Peyer's patch (tissue), 4 donors: ENCODE measurements around the gene OGFRL1. TPM values are rescaled to one million over a fixed set of nuclear protein-coding genes. Genes with fewer than 3 reads are reported as not detected.
"Not testable (repeated sequence)": the region's sequence is repeated elsewhere in the genome, so short reads cannot be mapped to it uniquely, and the experiment has no call there.

ENCODE experiments used
- DNase-seq, 3 donors: peaks; one replicate each; pipeline ENCODE4 v3.0.0-alpha.2; 2017 to 2019
- H3K27ac ChIP-seq, 4 donors: fragments of 200-600 bp; sonication (generic); one replicate each; pipeline ENCODE4 v1.5.1; 2016 to 2019
- H3K27me3 ChIP-seq, 2 donors: fragments of 200-600 bp; sonication (generic); one replicate each; pipeline ENCODE4 v1.5.1; 2019
- H3K36me3 ChIP-seq, 3 donors: fragments of 200-600 bp; sonication (generic); one replicate each; pipeline ENCODE4 v1.5.1; 2016 to 2019
- H3K4me1 ChIP-seq, 4 donors: fragments of 200-600 bp; sonication (generic); one replicate each; pipeline ENCODE4 v1.5.1; 2016 to 2019
- H3K4me3 ChIP-seq, 4 donors: fragments of 200-600 bp; sonication (generic); 1 replicate in 3 of 4; 2 replicates in 1 of 4; pipeline ENCODE4 v1.5.1; 2016 to 2019; ENCODE audit warnings: mild to moderate bottlenecking in 1 of 4
- H3K9me3 ChIP-seq, 4 donors: fragments of 200-600 bp; sonication (generic); one replicate each; pipeline ENCODE4 v1.5.1; 2016 to 2019; ENCODE audit warnings: mild to moderate bottlenecking in 1 of 4
- POLR2A ChIP-seq, 2 donors: fragments of 450-650 bp; IDR thresholded peaks; one replicate each; pipeline ENCODE4 v1.5.1; 2017; ENCODE audit warnings: antibody characterized with exemption in 2 of 2, mild to moderate bottlenecking in 2 of 2, moderate library complexity in 2 of 2
- total RNA-seq, 4 donors: library from RNA; depleted of rRNA; stranded (reverse); fragments of >200 nt; gene quantifications; one replicate each; pipeline ENCODE4 v1.1.0, GENCODE V29; 2016
- TF ChIP-seq, protein P1 (sequence below), 6 experiments: fragments of 450-650 bp in 4 of 6; fragments of 200-600 bp in 2 of 6; sonication (generic) in 1 of 6; IDR thresholded peaks; one replicate each; pipeline ENCODE4 v1.5.1; 2017 to 2019; ENCODE audit warnings: antibody characterized with exemption in 6 of 6, mild to moderate bottlenecking in 3 of 6, moderate library complexity in 1 of 6

OGFRL1 gene
- total RNA-seq, 4 donors from 2014 or later, result 3.0 to 36.3 (median 5.5) TPM

DNA sequence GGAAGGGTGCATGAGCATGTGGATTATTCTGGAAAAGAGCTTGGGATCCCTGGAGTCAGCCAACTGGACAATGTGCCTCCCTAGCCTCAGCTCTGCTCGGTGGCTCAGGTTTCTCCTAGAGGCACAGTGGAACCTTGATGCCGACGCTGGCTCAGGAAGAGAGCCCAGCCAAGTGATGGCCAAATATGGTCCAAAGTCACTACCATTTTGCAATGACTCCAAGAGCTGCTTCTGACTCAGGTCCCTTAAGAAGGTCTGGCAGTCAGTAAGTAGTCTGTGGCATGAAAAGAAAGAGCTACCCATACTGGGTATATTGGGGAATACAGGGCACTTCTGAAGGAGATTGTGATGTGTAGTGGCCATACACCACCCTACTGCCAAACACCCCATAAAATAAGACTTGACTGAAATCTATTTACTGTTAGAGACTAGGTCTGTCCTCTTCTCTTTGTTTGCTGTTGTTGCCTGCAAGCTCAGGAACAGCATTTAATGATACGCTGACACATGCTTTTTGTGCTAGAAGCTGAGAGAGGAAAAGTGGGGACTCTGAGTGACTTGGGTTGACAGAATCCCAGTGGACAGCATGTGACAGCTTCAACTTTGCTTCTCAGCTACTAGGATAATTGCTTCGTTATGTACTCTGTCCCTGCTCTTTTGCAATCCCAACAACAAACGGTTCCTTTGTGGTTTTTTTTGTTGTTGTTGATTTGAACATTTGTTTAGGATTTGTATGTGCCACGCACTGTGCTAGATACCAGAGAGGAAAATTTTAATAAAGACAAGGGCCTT lies 30.3 kb upstream of the OGFRL1 start:
- H3K36me3 ChIP-seq, result no peaks in the 10 kb centered on the region
- H3K27me3 ChIP-seq, result no peaks in the 10 kb centered on the region
- H3K4me3 ChIP-seq, result no peak overlapping the region
- TF ChIP-seq, protein P1, sequence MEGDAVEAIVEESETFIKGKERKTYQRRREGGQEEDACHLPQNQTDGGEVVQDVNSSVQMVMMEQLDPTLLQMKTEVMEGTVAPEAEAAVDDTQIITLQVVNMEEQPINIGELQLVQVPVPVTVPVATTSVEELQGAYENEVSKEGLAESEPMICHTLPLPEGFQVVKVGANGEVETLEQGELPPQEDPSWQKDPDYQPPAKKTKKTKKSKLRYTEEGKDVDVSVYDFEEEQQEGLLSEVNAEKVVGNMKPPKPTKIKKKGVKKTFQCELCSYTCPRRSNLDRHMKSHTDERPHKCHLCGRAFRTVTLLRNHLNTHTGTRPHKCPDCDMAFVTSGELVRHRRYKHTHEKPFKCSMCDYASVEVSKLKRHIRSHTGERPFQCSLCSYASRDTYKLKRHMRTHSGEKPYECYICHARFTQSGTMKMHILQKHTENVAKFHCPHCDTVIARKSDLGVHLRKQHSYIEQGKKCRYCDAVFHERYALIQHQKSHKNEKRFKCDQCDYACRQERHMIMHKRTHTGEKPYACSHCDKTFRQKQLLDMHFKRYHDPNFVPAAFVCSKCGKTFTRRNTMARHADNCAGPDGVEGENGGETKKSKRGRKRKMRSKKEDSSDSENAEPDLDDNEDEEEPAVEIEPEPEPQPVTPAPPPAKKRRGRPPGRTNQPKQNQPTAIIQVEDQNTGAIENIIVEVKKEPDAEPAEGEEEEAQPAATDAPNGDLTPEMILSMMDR (IDR thresholded peaks at IDR 0.05), result no peak
- TF ChIP-seq POLR2A (IDR thresholded peaks at IDR 0.05), result no peak
- H3K27ac ChIP-seq, result no peak overlapping the region
- no peak for DNase-seq
- H3K4me1 ChIP-seq, result no peaks in the 10 kb centered on the region
- no peaks in the 10 kb centered on the region for H3K9me3 ChIP-seq

DNA sequence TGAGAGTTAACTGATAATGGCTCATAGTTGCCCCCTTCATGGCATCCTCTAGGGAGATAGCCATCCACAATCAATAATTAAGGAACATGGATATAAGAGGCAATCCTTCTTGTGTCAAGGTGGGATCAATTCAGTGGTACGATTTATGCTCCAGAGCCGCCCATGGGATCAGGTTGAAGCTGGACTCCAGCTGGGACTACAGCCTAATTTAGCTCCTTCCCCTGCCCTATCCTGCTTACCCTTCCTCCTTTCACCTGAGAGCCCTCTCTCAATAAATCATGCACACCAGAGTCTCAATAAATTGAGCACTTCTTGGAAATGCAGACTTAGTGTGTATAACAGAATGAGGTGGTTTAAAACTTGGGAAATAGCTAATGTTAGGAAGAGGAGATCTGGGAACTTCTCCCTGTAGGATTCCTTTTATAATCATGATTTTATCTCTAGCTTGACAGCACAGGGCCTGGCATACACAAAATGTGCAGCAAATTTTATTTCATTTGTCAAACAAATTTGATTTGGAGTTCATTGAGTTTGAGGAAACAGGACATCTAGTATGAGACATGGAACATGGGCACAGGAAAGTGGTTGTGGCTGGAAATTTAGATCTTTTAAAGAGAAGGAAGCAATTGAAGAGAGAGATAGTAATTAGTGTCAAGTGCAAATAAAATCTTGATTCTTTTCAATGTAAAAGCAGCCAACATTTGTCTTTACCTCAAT lies 28.6 kb upstream of the OGFRL1 start:
- TF ChIP-seq POLR2A (IDR thresholded peaks at IDR 0.05), result no peak
- TF ChIP-seq, protein P1 (IDR thresholded peaks at IDR 0.05), result no peak
- no peak overlapping the region for H3K4me3 ChIP-seq
- DNase-seq, result no peak
- H3K36me3 ChIP-seq, result no peaks in the 10 kb centered on the region
- H3K27me3 ChIP-seq, result no peaks in the 10 kb centered on the region
- no peaks in the 10 kb centered on the region for H3K9me3 ChIP-seq
- no peaks in the 10 kb centered on the region for H3K4me1 ChIP-seq
- no peak overlapping the region for H3K27ac ChIP-seq

DNA sequence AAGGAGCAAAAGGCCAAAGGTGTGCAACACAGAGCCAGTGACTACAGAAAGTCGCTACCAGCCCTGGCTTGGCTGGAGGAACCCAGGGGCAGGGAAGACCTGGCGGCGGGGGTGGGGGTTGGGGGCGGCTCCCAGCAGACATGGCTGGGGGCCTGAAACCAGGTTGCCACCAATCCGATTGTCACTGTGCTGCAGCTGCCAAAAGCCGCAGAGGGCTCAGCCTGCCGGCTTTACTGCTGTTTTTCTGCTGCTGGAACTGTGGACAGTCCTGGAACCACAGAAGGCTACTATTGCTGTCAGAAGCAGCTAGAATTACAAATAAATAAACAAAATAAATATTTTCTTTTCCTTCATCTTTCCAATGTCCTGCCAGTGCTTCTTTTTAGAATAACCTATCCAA lies 25.7 kb upstream of the OGFRL1 start:
- H3K27me3 ChIP-seq, result no peaks in the 10 kb centered on the region
- no peak for DNase-seq
- no peaks in the 10 kb centered on the region for H3K36me3 ChIP-seq
- H3K4me1 ChIP-seq, result no peaks in the 10 kb centered on the region
- no peak overlapping the region for H3K27ac ChIP-seq
- no peak overlapping the region for H3K4me3 ChIP-seq
- no peaks in the 10 kb centered on the region for H3K9me3 ChIP-seq
- no peak for TF ChIP-seq POLR2A (IDR thresholded peaks at IDR 0.05)
- TF ChIP-seq, protein P1 (IDR thresholded peaks at IDR 0.05), result no peak

DNA sequence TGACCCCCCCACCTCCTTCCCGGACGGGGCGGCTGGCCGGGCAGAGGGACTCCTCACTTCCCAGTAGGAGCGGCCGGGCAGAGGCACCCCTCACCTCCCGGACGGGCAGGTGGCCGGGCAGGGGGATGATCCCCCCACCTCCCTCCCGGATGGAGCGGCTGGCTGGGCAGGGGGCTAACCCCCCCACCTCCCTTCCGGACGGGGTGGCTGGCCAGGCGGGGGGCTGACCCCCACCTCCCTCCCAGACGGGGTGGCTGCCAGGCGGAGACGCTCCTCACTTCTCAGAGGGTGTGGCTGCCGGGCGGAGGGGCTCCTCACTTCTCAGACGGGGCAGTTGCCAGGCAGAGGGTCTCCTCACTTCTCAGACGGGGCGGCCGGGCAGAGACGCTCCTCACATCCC lies 22.2 kb upstream of the OGFRL1 start:
- not testable (repeated sequence) for H3K9me3 ChIP-seq, DNase-seq, H3K36me3 ChIP-seq, H3K4me3 ChIP-seq, H3K27ac ChIP-seq, H3K27me3 ChIP-seq, H3K4me1 ChIP-seq

DNA sequence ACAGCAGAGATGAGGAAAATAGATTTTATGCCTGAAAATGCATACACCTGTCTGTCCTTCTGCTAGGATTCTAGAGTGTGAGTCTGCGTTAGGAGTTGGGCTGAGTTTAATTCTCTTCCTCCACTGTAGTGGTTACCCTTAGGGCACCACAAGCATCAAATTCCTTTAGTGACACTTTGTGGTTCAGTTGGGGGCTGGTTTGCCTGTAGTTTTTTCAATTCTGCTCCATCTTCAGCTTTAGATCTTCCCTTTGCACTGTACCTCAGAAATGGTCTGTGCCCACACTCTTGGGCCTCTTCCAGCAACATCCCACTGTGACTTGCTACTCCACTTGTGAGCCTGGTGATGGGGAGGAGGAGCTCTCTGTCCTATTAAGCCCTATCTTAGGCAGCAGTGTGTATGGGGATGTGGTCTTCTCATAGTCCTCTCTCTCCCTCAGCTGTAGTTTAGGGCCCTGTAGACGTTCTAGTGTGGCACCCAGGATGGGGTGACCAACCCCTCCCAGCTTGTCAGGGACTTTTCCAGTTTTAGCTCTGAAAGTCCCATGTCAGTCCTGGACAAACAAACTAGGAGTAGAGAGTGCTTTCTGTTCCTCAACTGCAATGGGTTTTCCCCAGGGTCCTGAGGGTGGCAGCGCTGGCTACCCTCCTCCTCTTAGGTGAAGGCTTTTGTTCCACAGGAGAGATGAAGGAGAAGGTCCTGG lies 19.7 kb upstream of the OGFRL1 start:
- DNase-seq, result no peak
- TF ChIP-seq POLR2A (IDR thresholded peaks at IDR 0.05), result no peak
- TF ChIP-seq, protein P1 (IDR thresholded peaks at IDR 0.05), result no peak
- Histone ChIP-seq H3K27ac (no peak overlapping the region), H3K4me3 (no peak overlapping the region), H3K27me3 (no peaks in the 10 kb centered on the region), H3K4me1 (no peaks in the 10 kb centered on the region), H3K36me3 (no peaks in the 10 kb centered on the region), H3K9me3 (no peaks in the 10 kb centered on the region)
